ENCODE data around the gene GNG12.

GNG12 gene

DNA sequence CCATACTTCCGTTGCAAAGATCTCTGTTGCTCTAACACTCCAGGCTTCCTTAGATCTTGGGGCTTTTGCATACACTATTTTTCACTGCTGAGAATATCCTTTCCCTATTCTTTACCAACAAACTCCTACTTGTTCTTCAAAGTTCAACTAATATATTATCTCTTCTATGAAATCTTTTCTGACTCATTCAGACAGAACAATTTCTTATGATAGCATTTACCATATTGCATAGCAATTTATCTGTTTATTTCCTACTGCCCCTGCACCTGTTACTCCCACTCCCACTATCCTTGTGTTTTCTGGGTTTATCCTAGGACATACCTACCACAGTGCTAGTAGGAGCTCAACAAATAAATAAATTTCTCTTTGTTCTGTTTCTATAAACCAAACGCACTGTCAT is 137.3 kb downstream of the GNG12 start:
- no peak for DNase-seq

DNA sequence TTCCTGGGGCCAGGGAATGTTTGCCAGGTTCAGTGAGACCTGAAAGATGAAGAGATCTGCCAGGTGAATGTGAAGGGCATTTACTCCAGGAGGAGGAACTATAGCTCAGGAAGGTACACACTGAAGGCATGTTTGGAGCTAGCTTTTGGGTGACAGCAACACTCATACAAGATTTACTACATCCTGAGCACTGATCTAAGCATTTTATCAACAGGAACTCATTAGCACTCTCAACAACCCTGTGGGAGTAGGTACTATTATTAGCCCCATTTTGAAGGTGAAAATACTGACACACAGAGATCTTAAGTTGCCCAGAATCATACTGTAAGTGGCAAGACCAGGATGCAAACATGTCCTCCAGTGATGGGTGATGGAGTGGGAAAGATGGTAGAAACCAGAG is 141.6 kb downstream of the GNG12 start:
- no peak for DNase-seq

DNA sequence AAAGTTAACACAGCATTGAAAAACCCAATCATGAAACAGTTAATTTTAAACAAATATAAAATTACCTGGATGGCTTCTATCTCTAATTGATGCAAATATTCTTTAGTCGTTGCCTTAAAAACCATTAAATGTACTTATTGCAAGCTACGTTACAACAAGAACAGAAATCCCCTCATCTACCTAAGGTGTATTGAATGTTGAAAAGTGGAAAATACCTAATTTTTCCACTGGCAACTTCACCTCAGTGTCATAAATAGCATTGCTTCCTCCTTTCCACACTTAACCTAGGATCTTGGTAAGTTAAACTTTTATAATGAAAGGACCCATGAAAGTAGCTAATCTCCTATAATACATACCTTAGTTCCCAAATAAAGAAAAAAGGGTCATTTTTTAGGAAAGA is 142.9 kb downstream of the GNG12 start:
- no peak for DNase-seq

DNA sequence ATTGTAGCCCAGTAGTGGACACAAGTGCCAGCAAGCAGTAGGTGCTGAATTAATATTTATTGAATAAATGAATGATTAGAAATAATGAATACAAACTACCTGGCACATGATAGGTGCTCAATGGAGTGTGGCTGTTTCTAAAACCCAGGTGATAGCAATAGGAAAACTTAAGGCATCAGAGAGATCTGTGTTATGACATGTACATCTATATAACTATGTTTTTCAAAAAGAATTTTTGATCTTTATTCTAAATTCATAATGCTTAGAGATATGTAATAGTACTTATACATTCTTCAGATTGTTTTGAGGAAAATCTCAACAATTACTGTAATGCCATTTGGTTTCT is 143.3 kb downstream of the GNG12 start:
- no peak for DNase-seq

DNA sequence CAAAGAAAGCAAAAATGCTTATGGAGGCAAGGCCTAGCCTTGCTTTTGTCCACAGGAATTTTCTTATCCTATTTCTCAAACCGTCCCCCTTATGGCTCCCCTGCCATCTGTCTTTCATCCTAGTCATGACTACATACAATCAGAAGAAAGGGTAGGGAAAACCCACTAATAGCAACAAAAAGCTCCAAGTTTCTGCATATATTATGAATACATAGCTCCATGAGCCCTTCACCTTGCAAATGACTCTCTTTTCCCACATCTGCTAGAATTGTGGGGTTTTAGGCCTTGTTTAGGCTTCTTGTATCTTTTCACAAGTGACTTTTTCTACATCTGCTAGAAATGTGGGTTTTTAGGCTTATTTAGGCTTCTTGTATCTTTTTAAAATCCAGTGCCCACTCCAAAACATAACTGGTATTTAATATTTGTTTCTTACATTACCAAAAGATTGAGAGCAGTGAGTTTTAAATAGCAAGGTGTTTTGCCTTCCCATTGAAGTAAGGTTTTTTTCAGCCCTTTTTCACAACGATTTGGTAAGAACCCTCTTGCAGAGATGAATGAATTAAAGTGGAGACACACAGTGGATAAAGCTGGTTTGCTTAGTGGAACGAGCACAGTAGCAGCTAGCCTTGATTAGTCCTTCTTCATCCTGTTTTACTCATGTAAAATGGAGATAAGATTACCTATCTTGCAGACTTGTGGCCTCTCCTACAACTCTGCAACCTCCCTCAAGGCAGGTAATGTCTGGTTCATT is 143.8 kb downstream of the GNG12 start:
- DNase-seq: no peak

DNA sequence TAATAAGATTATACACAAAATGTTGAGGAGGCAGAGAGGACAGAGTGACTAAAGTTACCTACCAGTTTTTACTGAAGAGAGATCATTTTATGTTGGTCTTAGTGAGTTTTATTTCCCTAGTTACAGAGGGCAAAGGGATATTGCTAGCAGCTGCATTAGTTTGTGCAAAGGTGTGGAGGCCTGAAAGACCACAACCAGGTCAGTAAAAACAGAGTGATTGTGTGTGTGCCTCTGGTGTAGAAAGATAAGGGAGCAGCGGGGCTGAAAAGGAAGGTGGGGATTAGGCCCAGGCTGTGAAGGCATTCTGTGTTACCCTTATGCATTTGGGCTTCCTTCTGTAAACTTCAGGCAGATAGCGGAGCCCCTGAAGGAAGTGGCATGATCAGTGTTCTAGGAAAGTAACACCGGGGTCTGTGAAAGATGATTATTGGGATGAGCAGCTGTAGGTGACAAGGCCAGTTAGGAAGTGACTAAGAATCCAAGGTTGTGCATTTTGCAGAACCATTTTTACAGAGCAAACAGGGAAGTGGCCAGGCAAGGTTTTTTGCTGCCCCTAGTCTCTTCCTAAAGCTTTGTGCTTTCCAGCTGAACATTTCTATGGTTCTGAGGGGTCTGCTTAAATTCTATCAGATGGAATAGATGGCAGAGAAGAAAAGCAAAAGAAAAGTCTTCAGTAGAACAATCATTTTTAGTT is 144.6 kb downstream of the GNG12 start:
- no peak for DNase-seq

DNA sequence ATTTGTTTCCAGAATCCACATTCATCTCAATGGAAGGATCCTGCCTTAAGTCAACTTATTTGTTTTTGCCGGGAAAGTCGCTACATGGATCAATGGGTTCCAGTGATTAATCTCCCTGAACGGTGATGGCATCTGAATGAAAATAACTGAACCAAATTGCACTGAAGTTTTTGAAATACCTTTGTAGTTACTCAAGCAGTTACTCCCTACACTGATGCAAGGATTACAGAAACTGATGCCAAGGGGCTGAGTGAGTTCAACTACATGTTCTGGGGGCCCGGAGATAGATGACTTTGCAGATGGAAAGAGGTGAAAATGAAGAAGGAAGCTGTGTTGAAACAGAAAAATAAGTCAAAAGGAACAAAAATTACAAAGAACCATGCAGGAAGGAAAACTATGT is 145.6 kb downstream of the GNG12 start:
- DNase-seq: no peak

DNA sequence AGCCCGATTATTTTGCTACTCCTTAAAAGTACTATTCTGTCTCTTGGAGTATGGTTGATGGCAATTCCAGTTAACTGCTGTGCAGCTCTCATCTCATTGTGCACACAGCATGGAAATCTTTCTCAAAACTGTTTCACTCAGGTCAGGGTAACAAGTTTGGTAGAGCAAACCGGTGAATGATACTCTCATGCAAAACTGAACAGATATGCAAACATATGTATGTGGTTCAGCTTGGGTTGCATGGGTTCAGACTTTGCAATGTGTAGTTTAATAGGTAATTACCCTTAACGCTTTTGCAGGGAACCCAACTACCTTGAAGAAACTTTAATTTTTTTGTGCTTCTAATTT is 146.1 kb downstream of the GNG12 start:
- no peak for DNase-seq

DNA sequence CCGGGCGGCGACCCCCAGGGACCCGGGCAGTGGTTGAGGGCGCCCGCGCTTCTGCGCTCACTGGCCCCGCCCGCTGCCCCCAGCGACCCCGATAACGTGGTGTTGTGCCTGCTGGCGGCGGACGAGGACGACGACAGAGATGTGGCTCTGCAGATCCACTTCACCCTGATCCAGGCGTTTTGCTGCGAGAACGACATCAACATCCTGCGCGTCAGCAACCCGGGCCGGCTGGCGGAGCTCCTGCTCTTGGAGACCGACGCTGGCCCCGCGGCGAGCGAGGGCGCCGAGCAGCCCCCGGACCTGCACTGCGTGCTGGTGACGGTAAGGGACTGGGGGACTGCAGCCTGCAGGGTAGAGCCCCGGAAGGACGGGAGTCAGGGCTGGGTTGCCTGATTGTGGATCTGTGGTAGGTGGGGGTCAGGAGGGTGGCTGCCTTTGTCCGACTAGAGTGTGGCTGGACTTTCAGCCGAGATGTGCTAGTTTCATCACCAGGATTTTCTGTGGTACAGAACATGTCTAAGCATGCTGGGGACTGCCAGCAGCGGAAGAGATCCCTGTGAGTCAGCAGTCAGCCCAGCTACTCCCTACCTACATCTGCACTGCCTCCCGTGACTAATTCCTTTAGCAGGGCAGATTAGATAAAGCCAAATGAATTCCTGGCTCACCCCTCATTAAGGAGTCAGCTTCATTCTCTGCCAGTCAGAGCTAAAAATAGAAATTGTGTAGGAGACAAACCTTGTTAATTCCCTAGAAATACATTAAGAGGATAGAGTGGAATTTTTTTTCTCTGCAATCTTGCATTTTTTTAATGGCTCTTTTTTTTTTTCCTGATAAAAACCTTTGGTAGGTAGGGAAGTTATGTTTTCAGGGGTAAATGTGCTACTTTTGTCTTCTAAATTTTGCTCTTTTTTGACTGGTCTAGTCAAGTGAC is 146.7 kb downstream of the GNG12 start:
- peak; percentile 66 to 81 for DNase-seq

DNA sequence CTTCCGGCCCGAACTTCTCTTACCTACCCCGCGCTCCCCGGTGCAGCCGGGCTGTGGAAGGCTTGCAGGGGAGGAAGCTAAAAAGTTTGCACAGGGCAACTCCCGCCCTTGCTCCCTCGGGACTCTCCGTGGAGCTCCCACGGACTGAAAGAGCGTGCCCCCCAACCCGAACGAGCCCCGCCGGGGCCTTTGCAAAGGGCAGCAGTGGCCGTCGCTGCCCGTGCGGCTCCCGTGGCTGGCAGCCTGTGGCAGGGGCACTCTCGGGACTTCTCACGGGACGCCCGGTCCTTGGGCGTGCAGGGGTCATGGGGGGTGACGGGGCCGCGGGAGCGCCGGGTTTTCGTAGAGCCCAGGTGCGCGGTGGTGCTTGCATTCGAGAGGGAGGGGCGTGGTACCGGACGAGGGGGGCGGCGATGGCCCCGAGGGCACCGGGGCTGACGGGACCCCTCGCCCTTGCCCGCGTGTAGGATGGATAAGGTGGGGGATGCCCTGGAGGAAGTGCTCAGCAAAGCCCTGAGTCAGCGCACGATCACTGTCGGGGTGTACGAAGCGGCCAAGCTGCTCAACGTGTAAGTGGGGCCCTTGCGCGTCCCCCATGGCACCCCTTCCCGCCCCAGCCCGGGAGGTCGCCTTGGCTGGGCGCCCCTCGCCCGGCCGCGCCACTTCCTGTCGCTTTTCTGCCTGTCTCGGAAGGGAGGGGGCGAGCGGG is 147.6 kb downstream of the GNG12 start:
- peak in 1 of 2 experiments; percentile 66 for DNase-seq

DNA sequence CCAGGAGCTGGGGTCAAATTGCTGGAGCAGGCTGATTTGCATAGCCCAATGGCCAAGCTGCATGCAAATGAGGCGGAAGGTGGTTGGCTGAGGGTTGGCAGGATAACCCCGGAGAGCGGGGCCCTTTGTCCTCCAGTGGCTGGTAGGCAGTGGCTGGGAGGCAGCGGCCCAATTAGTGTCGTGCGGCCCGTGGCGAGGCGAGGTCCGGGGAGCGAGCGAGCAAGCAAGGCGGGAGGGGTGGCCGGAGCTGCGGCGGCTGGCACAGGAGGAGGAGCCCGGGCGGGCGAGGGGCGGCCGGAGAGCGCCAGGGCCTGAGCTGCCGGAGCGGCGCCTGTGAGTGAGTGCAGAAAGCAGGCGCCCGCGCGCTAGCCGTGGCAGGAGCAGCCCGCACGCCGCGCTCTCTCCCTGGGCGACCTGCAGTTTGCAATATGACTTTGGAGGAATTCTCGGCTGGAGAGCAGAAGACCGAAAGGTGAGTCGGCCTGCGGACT is 148.2 kb downstream of the GNG12 start, which contains the start of gene GADD45A:
Gene GADD45A, plus strand, starts transcription at position 135 of the 491 bp plus-strand sequence. Its CDS starts 294 bp downstream, at position 429.
- peak; percentile 99 to 100 for DNase-seq

DNA sequence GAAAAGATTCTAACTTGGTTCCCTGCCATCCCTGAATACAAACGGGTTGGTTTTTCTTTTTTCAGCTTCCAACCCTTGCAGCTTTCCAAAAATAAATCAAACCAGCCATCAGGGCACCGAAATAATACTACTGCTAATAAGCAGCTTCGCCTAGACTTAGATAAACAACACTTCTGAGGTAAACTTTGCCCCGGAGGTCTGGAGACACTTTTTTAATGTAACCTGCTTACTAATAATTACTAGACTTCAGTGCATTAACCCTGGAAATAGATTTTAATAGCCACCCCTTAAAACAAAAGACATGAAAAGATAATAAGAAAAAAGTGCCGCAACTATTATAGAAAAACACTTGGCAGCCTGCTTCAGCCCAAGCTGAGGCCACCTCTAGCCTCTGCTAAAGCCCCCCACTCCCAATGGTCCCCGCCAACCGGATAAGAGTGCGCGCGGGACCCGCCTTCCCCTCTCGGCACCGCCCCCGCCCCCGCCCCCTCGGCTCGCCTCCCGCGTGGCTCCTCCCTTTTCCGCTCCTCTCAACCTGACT is 148.7 kb downstream of the GNG12 start:
- DNase-seq: peak in 1 of 2 experiments; percentile 55

DNA sequence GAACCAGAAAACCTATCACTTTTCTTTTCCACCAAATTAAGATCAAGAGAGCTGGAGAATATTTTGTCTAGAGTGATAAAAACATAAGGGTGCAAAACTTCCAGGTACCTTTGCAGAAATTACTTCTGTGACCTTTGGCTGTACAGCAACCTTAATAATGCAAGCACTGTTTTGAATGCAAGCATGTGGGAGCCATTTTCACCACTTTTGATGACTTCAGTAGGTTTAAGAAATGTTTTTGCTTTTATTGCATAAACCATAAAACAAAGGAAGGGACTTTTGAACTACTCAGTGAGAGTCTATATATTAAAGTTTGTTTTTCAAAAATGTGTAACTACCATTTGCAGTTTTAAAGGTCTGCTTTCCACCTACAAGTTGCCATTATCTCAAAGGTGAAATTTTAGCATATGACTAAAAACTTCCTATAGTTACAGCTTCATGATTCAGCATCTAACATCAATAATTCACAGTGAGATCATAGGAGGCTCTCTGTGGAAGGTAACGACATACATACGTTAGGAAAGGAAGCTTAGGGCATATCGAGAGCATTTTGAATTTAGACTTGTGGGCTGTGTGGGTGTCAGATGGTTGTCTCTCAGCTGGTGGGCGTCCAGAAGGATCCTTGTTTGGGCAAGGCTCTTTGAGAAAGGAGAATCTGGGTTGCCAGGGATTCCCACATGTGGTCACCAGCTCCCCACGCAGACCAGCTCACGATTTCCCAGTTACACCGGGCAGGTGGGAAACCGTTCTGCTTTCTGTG is 149.3 kb downstream of the GNG12 start:
- DNase-seq: peak in 1 of 2 experiments; percentile 39

DNA sequence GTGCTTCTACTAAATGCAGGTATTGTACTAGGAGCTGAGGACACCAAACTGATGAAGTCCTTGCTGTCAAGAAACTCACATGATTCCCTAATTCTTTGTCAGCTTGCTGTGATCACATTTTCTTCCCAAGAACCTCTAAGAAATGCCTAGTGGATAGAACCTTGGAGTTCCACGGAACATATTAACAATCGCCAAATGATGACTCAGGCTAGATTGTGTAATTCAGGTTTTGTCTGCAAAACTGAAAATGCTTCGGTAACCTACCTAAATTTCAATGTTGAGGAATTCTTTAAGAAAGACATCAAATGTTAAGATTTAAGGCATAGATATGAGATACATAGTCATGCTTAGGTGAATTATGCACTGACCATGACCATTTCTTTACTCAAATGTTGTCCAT is 150.0 kb downstream of the GNG12 start:
- no peak for DNase-seq

DNA sequence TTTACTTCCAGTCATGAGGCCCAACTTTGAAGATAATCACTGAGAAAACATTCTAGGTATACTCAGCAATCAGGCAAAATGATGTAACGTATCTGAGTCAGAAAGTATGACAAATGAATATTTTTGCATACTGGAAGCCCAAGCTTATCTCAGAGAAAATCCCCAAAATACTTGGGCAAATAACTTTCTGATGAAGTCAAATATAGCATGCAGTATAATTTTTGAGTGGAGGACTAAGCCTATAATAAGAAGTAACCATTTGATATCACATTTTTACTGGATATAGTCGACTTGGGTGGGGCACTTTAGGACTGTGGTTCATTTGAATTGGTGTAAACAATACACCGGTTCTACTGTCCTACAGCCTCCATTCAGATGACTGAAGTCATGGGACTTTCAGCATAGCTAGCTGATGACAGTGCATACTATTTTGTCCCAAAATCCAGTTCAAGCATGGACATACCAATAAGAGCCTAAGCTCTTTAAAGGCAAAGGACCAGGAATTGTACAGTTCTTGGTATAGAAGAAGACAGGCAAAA is 150.5 kb downstream of the GNG12 start:
- no peak for DNase-seq

DNA sequence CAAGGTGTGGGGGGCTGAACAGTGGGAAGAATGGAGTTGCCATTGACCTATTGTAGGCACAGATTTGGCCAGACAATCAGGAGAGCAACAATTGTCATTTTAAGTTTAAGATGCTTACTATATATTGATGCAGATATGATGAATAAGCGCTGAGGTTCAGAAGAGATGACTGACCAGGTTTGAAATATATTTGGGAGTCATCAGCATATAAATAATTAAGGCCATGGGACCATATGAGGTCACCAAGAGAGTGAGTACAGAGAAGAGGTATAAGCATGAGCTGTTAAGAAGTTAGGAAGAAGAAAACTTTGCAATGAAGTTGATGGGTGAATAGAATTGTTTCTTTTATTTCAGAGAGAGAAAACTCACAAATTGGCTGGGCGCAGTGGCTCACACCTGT is 152.8 kb downstream of the GNG12 start:
- no peak for DNase-seq

DNA sequence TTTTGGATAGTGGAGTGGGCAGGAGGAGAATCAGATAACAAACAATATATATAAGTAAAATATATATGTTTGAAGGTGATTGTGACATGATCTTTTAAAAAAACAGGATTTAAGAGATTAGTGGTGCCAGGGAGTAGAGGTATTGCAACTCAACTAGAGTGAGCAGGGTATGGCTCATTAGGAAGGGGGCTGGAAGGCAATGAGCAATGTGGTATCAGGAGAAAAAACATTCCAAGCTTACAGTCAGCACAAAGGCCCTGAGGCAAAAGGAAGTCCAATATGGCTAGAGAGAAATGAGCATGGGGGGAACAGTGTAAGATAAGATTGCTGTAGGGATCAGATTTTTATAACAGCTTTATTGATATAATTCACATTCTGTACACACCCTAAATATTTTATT is 153.6 kb downstream of the GNG12 start:
- DNase-seq: no peak

DNA sequence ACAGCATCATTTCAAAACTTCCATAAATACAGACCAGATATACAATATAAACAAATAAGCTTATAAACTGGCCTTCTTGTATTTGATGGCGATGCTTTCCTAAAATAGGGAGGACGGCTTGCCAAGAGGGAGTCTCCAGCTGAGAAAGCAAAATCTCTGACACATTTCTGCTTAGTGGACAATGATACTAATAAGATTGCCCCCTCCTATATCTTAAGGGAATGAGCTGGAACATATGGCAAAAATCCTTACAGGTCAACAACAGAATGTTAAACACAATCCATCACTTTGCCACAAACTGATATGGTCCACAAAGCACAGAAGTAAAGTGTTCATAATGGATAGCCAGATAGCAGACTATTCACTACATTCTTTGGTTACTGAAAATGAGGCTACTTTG is 155.3 kb downstream of the GNG12 start:
- DNase-seq: no peak

DNA sequence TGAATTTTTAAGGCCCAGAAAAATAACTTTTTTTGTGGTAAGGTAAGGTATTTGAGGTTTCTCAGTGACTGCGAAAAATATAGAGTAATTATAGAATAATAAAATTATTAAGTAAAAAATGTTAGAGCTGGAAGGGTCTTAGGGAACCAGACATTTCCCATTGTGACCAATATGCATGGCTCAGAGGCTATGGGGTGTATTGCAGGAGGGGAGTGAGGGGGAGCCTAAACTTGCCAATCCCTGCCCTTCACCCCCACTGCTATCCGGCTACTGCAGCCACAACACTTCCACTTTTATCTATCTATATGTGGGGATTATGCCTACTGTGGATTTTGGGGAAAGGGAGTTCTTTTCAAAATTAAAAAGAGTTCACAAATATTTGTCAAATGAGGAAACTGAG is 155.9 kb downstream of the GNG12 start:
- DNase-seq: no peak

DNA sequence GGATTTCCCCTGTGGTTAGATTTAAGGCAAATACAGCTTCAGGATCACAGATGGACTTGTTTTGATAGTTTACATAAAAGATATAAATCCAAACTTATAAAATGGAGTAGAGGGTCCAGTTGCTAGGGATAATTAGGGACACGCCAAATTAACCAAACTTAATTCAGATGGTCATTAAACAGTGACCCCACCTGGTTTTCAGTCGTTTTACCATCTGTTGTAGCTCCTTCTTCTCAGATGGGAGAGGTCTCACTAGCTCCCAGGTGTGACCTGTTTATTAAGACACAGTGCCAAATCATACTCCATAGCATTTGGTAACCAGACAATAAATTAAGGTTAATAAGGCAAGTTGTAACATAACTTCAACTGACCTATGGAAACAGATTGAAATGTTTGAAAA is 156.3 kb downstream of the GNG12 start:
- DNase-seq: no peak

DNA sequence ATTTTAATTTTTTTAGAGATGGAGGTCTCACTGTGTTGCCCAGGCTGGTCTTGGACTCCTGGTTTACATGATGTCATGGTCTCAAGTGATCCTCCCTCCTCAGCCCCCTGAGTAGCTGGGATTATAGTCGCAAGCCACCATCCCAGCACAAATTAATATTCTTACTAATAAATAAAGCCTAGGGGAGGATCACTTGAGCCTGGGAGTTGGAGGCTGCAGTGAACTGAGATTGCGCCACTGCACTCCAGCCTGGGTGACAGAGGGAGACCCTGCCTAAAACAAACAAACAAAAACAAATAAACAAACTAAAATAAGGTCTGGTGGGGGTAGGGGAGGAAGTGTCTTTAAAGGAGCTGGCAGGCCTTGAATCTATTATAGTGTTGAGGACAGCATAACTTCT is 157.0 kb downstream of the GNG12 start:
- no peak for DNase-seq
